Glomerular visceral epithelial cell (primary cell): ENCODE measurements around the gene TFF2.

ENCODE experiments used
- DNase-seq: peaks from one replicate; pipeline ENCODE4 v3.0.0-alpha.2; 2016; ENCODE audit errors: extremely low spot score

Gene TFF2

GRCh38 chr21:42384156-42384945, 33.6 kb upstream of the TFF2 start:
- no peak for DNase-seq

- no peak for DNase-seq
These were observed 32.5 kb upstream of the TFF2 start for GRCh38 chr21:42383331-42383730.

GRCh38 chr21:42382915-42383314, 32.1 kb upstream of the TFF2 start:
- no peak for DNase-seq

- DNase-seq, result peak; percentile 46
These were observed 30.7 kb upstream of the TFF2 start for GRCh38 chr21:42381347-42381984.

- DNase-seq, result no peak
These were observed 28.8 kb upstream of the TFF2 start for GRCh38 chr21:42379426-42380215.

- no peak for DNase-seq
These were observed 27.6 kb upstream of the TFF2 start for GRCh38 chr21:42378418-42378817.

GRCh38 chr21:42377951-42378340, 27.2 kb upstream of the TFF2 start:
- no peak for DNase-seq

- no peak for DNase-seq
These were observed 26.6 kb upstream of the TFF2 start for GRCh38 chr21:42377211-42377950.

- DNase-seq, result no peak
These were observed 25.7 kb upstream of the TFF2 start for GRCh38 chr21:42376338-42376982.

GRCh38 chr21:42375966-42376337, 25.2 kb upstream of the TFF2 start:
- no peak for DNase-seq

GRCh38 chr21:42375506-42375905, 24.7 kb upstream of the TFF2 start:
- no peak for DNase-seq

GRCh38 chr21:42374864-42375499, 24.2 kb upstream of the TFF2 start:
- DNase-seq, result no peak

GRCh38 chr21:42374457-42374856, 23.7 kb upstream of the TFF2 start:
- no peak for DNase-seq

GRCh38 chr21:42373908-42374455, 23.2 kb upstream of the TFF2 start:
- DNase-seq, result no peak

GRCh38 chr21:42373196-42373907, 22.6 kb upstream of the TFF2 start:
- DNase-seq, result no peak

- DNase-seq, result no peak
These were observed 20.3 kb upstream of the TFF2 start for GRCh38 chr21:42370894-42371654.

- no peak for DNase-seq
These were observed 19.0 kb upstream of the TFF2 start for GRCh38 chr21:42369821-42370220.

- no peak for DNase-seq
These were observed 16.8 kb upstream of the TFF2 start for GRCh38 chr21:42367367-42368165.
